Liver (tissue), 3 donors: ENCODE measurements around the gene PCSK1N.

Source experiments
- GABPA ChIP-seq, 2 donors: IDR thresholded peaks in 1 of 2; conservative IDR thresholded peaks in 1 of 2; 2 replicates each; pipeline ENCODE4 v1.6.1; 2016; ENCODE audit warnings: antibody characterized with exemption in 2 of 2, mild to moderate bottlenecking in 1 of 2, moderate library complexity in 1 of 2
- TF ChIP-seq, protein P1 (sequence below): IDR thresholded peaks from 2 replicates; pipeline ENCODE4 v1.6.1; 2016; ENCODE audit warnings: antibody characterized with exemption, mild to moderate bottlenecking
- TF ChIP-seq, protein P2 (sequence below): fragments of 150-350 bp; IDR thresholded peaks from 2 replicates; pipeline ENCODE4 v1.5.1; 2017; ENCODE audit warnings: improper control_type of control experiment, low read depth, low read length; ENCODE audit not compliant: missing input control
- donor health status: healthy.
- donor health status: healthy.

DNA sequence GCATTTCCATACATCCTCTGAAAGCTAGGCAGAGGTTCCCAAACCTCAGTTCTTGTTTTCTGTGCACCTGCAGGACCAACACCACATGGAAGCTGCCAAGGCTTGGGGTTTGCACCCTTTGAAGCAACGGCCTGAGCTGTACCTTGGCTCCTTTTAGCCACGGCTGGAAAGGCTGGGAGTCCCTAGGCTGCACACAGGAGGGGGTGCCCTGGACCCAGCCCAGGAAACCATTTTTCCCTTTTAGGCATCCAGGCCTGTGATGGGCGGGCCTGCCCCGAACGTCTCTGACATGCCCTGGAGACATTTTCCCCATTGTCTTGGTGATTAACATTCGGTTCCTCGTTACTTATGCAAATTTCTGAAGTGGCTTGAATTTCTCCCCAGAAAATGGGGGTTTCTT is 17.4 kb upstream of the PCSK1N start:
- TF ChIP-seq, protein P1, sequence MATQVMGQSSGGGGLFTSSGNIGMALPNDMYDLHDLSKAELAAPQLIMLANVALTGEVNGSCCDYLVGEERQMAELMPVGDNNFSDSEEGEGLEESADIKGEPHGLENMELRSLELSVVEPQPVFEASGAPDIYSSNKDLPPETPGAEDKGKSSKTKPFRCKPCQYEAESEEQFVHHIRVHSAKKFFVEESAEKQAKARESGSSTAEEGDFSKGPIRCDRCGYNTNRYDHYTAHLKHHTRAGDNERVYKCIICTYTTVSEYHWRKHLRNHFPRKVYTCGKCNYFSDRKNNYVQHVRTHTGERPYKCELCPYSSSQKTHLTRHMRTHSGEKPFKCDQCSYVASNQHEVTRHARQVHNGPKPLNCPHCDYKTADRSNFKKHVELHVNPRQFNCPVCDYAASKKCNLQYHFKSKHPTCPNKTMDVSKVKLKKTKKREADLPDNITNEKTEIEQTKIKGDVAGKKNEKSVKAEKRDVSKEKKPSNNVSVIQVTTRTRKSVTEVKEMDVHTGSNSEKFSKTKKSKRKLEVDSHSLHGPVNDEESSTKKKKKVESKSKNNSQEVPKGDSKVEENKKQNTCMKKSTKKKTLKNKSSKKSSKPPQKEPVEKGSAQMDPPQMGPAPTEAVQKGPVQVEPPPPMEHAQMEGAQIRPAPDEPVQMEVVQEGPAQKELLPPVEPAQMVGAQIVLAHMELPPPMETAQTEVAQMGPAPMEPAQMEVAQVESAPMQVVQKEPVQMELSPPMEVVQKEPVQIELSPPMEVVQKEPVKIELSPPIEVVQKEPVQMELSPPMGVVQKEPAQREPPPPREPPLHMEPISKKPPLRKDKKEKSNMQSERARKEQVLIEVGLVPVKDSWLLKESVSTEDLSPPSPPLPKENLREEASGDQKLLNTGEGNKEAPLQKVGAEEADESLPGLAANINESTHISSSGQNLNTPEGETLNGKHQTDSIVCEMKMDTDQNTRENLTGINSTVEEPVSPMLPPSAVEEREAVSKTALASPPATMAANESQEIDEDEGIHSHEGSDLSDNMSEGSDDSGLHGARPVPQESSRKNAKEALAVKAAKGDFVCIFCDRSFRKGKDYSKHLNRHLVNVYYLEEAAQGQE = no peak
- TF ChIP-seq, protein P2, sequence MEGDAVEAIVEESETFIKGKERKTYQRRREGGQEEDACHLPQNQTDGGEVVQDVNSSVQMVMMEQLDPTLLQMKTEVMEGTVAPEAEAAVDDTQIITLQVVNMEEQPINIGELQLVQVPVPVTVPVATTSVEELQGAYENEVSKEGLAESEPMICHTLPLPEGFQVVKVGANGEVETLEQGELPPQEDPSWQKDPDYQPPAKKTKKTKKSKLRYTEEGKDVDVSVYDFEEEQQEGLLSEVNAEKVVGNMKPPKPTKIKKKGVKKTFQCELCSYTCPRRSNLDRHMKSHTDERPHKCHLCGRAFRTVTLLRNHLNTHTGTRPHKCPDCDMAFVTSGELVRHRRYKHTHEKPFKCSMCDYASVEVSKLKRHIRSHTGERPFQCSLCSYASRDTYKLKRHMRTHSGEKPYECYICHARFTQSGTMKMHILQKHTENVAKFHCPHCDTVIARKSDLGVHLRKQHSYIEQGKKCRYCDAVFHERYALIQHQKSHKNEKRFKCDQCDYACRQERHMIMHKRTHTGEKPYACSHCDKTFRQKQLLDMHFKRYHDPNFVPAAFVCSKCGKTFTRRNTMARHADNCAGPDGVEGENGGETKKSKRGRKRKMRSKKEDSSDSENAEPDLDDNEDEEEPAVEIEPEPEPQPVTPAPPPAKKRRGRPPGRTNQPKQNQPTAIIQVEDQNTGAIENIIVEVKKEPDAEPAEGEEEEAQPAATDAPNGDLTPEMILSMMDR = no peak
- TF ChIP-seq GABPA (IDR thresholded peaks at IDR 0.05 in 1 of 2, conservative IDR thresholded peaks at IDR 0.05 in 1 of 2) = no peak
